Right lobe of liver (tissue), 6 donors: ENCODE data around the gene TRANK1. TPM values are rescaled to one million over a fixed set of nuclear protein-coding genes. Genes with fewer than 3 reads are reported as not detected.

Source experiments
- ATAC-seq, 4 donors: fragments of 200-7000 bp; cut with Tn5 transposase; one replicate each; pipeline ENCODE4 v1.9.1; 2020; ENCODE audit warnings: mild to moderate bottlenecking in 4 of 4, moderate library complexity in 4 of 4
- DNase-seq, 3 donors: peaks; one replicate each; pipeline ENCODE4 v3.0.0-alpha.2; 2020
- H3K27ac ChIP-seq, 3 donors: fragments of 200-600 bp; one replicate each; pipeline ENCODE4 v1.8.0; 2022
- H3K27me3 ChIP-seq, 2 donors: fragments of 200-600 bp; one replicate each; pipeline ENCODE4 v1.8.0; 2022
- H3K36me3 ChIP-seq, 4 donors: fragments of 200-600 bp; sonication (generic) in 1 of 4; one replicate each; pipeline versions ENCODE4 v1.5.1 to v1.8.0; 2017 to 2022; ENCODE audit warnings: control low read depth in 1 of 4
- H3K4me1 ChIP-seq, 4 donors: fragments of 200-600 bp; sonication (generic) in 1 of 4; one replicate each; pipeline versions ENCODE4 v1.5.1 to v1.8.0; 2017 to 2022; ENCODE audit warnings: control low read depth in 1 of 4
- H3K4me3 ChIP-seq, 3 donors: fragments of 200-600 bp; one replicate each; pipeline ENCODE4 v1.8.0; 2022
- H3K9me3 ChIP-seq, 4 donors: fragments of 200-600 bp; sonication (generic) in 1 of 4; one replicate each; pipeline versions ENCODE4 v1.5.1 to v1.8.0; 2017 to 2022; ENCODE audit warnings: control low read depth in 1 of 4
- POLR2A ChIP-seq: fragments of 450-650 bp; IDR thresholded peaks from one replicate; pipeline ENCODE4 v1.6.1; 2017; ENCODE audit warnings: antibody characterized with exemption, mild to moderate bottlenecking
- WGBS: methylation state at CpG from one replicate; pipeline ENCODE4 v1.1.6; 2018; ENCODE audit warnings: low coverage, low lambda C conversion rate; ENCODE audit not compliant: insufficient coverage; ENCODE audit errors: missing lambda C conversion rate; 5-methylcytosine and 5-hydroxymethylcytosine counted together
- intact Hi-C, 2 donors: fragments of 100-400 bp; cut with DNase I; formaldehyde crosslinking; loops; one replicate each; pipeline versions ENCODE4 v1.11.2 to v1.14.1; 2022
- total RNA-seq, 6 experiments: library from RNA; depleted of rRNA in 2 of 6; stranded (reverse); fragments of >200 nt in 2 of 6; fragmentation: NEBNext Ultra II Directional in 3 of 6; extraction: Animal tissue kit (Norgen Biotek cat#: 25700) in 3 of 6; gene quantifications; one replicate each; pipeline versions ENCODE4 v1.1.0 to v1.2.4, GENCODE V29; 2016 to 2023
- TF ChIP-seq, protein P1 (sequence below), 4 donors: fragments of 200-600 bp in 3 of 4; fragments of 450-650 bp in 1 of 4; IDR thresholded peaks; one replicate each; pipeline versions ENCODE4 v1.5.1 to v1.8.0; 2016 to 2022; ENCODE audit warnings: antibody characterized with exemption in 4 of 4, mild to moderate bottlenecking in 2 of 4
- donor health status: DM: no; HTN: yes; CAD: no.
- donor health status: DM: no; HTN: no; CAD: no.
- donor health status: DM: no; HTN: no; CAD: no.
- donor health status: DM: no; HTN: yes; CAD: no.
- donor health status: DM: no; HTN: yes; CAD: no.

The TRANK1 gene
- total RNA-seq, 6 experiments from 2014 or later = 8.8 to 33.9 (median 19.6) TPM

DNA sequence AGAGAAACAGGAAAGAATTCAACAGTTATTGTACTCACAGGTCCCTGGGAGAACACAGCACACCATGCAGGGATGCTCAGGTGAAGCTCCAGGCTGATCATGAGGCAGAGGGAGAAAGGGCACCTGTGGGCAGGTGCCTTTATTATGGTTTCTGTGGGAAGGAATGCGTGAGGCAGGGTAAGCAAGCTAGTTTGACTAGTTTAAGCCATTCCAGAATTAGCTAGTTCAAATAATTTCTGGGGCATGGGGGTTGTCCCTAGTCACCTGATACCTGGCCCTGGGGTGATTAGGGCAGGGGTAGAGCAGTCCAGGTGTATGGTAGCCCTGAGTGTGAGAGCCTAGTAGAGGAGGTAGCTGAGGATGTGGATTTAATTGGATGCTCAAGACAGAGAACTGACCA lies 132.6 kb downstream of the TRANK1 start:
- Histone ChIP-seq H3K4me3 (no peak overlapping the region), H3K4me1 (no peaks in the 10 kb centered on the region), H3K27me3 (peaks cover 0 to 3% of the 10 kb centered on the region in 2 donors), H3K9me3 (no peaks in the 10 kb centered on the region), H3K27ac (no peak overlapping the region), H3K36me3 (no peaks in the 10 kb centered on the region)
- intact Hi-C loops = no loop called here
- WGBS = 86% methylated on average over 1 of the region's 1 CpG
- no peak for TF ChIP-seq POLR2A
- TF ChIP-seq, protein P1, sequence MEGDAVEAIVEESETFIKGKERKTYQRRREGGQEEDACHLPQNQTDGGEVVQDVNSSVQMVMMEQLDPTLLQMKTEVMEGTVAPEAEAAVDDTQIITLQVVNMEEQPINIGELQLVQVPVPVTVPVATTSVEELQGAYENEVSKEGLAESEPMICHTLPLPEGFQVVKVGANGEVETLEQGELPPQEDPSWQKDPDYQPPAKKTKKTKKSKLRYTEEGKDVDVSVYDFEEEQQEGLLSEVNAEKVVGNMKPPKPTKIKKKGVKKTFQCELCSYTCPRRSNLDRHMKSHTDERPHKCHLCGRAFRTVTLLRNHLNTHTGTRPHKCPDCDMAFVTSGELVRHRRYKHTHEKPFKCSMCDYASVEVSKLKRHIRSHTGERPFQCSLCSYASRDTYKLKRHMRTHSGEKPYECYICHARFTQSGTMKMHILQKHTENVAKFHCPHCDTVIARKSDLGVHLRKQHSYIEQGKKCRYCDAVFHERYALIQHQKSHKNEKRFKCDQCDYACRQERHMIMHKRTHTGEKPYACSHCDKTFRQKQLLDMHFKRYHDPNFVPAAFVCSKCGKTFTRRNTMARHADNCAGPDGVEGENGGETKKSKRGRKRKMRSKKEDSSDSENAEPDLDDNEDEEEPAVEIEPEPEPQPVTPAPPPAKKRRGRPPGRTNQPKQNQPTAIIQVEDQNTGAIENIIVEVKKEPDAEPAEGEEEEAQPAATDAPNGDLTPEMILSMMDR (IDR thresholded peaks at IDR 0.05) = no peak
- DNase-seq (no peak), ATAC-seq (no peak)

- Histone ChIP-seq H3K4me1 (no peaks in the 10 kb centered on the region), H3K4me3 (no peak overlapping the region), H3K27me3 (peaks cover 0 to 3% of the 10 kb centered on the region in 2 donors), H3K9me3 (no peaks in the 10 kb centered on the region), H3K36me3 (no peaks in the 10 kb centered on the region), H3K27ac (no peak overlapping the region)
- no peak for TF ChIP-seq POLR2A
- TF ChIP-seq, protein P1 (IDR thresholded peaks at IDR 0.05) = no peak
- 64% methylated on average over 2 of the region's 2 CpGs for WGBS
- DNase-seq (no peak), ATAC-seq (no peak)
- intact Hi-C loops = no loop called here
Observed at GRCh38 chr3:36811768-36812167, 133.1 kb downstream of the TRANK1 start.

- no peak overlapping the region for H3K4me3 ChIP-seq
- H3K9me3 ChIP-seq = no peaks in the 10 kb centered on the region
- 82% methylated on average over 2 of the region's 2 CpGs for WGBS
- H3K27ac ChIP-seq = no peak overlapping the region
- no peaks in the 10 kb centered on the region for H3K36me3 ChIP-seq
- no peak for ATAC-seq
- no peaks in the 10 kb centered on the region for H3K4me1 ChIP-seq
- no peak for DNase-seq
- no peaks in the 10 kb centered on the region for H3K27me3 ChIP-seq
- no peak for TF ChIP-seq POLR2A
- TF ChIP-seq, protein P1 (IDR thresholded peaks at IDR 0.05) = no peak
- intact Hi-C loops = no loop called here
Observed at GRCh38 chr3:36804295-36805055, 140.4 kb downstream of the TRANK1 start.

GRCh38 chr3:36803091-36803791 lies 141.6 kb downstream of the TRANK1 start:
- Histone ChIP-seq H3K4me1 (no peaks in the 10 kb centered on the region), H3K9me3 (no peaks in the 10 kb centered on the region), H3K4me3 (no peak overlapping the region), H3K27ac (no peak overlapping the region), H3K27me3 (no peaks in the 10 kb centered on the region), H3K36me3 (no peaks in the 10 kb centered on the region)
- intact Hi-C loops = no loop called here
- TF ChIP-seq, protein P1 (IDR thresholded peaks at IDR 0.05) = no peak
- TF ChIP-seq POLR2A = no peak
- 93% methylated on average over 3 of the region's 5 CpGs for WGBS
- ATAC-seq = no peak
- no peak for DNase-seq
